GM23338 (cell line): ENCODE measurements around the gene NAT8L.

Source experiments
- CREB1 ChIP-seq: fragments of 250-450 bp; sonication (Bioruptor Pico); IDR thresholded peaks from 2 replicates; pipeline ENCODE4 v1.5.0; 2020; ENCODE audit warnings: low read depth, mild to moderate bottlenecking, moderate library complexity
- EZH2 ChIP-seq: fragments of 200-600 bp; sonication (generic); IDR thresholded peaks from one replicate; pipeline ENCODE4 v1.8.0; 2017; ENCODE audit warnings: antibody characterized with exemption, mild to moderate bottlenecking, low read depth; ENCODE audit not compliant: unreplicated experiment
- EZH2phosphoT487 ChIP-seq: fragments of 200-600 bp; sonication (generic); IDR thresholded peaks from one replicate; pipeline ENCODE4 v1.8.1; 2018; ENCODE audit warnings: antibody characterized with exemption; ENCODE audit not compliant: unreplicated experiment
- JUNB ChIP-seq: IDR thresholded peaks from one replicate; pipeline ENCODE4 v1.6.1; 2016; ENCODE audit warnings: antibody characterized with exemption; ENCODE audit not compliant: unreplicated experiment
- NANOG ChIP-seq: IDR thresholded peaks from 2 replicates; pipeline ENCODE4 v1.6.1; 2016; ENCODE audit warnings: antibody characterized with exemption, borderline replicate concordance
- POLR2AphosphoS5 ChIP-seq: IDR thresholded peaks from 2 replicates; pipeline ENCODE4 v1.6.1; 2016; ENCODE audit warnings: antibody characterized with exemption, low read depth
- STAT1 ChIP-seq: IDR thresholded peaks from one replicate; pipeline ENCODE4 v1.6.1; 2016; ENCODE audit warnings: antibody characterized with exemption; ENCODE audit not compliant: unreplicated experiment
- ZNF331 ChIP-seq: fragments of 250-450 bp; sonication (Bioruptor Pico); IDR thresholded peaks from 2 replicates; pipeline ENCODE4 v1.5.0; 2020; ENCODE audit warnings: low read depth, mild to moderate bottlenecking, moderate library complexity
- TF ChIP-seq, protein P1 (sequence below), 2 experiments: fragments of 200-600 bp in 1 of 2; sonication (generic) in 1 of 2; conservative IDR thresholded peaks; 2 replicates each; pipeline versions ENCODE4 v1.5.1 to v1.6.1; 2016 to 2017; ENCODE audit warnings: antibody characterized with exemption in 2 of 2, low read depth in 2 of 2, mild to moderate bottlenecking in 2 of 2, moderate library complexity in 1 of 2
- TF ChIP-seq, protein P2 (sequence below): IDR thresholded peaks from one replicate; pipeline ENCODE4 v1.6.1; 2018; ENCODE audit warnings: antibody characterized with exemption; ENCODE audit not compliant: unreplicated experiment
- TF ChIP-seq, protein P3 (sequence below): fragments of 250-450 bp; sonication (Bioruptor Pico); IDR thresholded peaks from 2 replicates; pipeline ENCODE4 v1.5.0; 2020; ENCODE audit warnings: mild to moderate bottlenecking, moderate library complexity
- TF ChIP-seq, protein P4 (sequence below): IDR thresholded peaks from 2 replicates; pipeline ENCODE4 v1.6.1; 2016; ENCODE audit warnings: antibody characterized with exemption

DNA sequence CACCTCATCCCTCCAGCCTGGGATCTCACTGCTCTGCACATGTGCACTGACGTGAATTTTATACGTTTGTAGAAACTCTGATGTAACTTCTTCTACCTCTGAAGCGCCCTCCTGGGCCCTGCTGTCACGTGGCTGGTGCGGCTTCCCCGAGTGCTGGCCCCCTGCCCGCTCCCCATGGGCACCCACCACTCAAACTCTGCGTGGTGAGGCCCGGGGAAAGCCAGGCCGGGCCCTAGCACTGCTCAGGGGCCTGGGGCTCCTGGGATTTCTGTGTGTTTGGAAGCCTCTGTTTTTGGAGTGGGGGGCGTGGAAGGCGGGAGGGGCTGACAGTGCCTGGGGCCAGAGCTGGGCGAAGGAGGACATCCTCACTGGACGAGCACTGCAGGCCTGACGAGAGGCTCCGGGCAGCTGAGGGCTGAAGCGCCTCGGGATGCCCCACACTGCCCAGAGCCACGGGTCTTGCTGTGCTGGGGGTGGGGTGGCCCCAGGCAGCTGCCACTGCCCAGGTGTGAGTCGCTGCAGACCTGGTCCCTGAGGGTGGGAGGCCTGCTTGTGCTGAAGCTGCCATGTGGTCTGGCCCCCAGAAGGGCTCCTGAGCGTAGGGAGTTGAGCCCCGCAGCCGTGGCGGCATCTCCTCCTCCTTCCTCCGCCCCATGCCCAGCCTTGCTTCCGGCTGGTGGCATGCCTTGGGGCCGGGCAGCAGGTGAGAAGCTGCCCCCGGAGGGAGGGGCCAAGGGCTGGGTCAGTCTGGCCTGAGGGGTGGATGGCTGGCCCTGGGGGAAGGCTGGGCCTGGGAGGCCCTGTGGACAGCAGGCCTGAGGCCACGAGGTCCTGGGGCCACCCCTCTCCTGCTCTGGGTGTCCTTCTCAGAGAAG, 7.7 kb downstream of the NAT8L start:
- TF ChIP-seq, protein P1, sequence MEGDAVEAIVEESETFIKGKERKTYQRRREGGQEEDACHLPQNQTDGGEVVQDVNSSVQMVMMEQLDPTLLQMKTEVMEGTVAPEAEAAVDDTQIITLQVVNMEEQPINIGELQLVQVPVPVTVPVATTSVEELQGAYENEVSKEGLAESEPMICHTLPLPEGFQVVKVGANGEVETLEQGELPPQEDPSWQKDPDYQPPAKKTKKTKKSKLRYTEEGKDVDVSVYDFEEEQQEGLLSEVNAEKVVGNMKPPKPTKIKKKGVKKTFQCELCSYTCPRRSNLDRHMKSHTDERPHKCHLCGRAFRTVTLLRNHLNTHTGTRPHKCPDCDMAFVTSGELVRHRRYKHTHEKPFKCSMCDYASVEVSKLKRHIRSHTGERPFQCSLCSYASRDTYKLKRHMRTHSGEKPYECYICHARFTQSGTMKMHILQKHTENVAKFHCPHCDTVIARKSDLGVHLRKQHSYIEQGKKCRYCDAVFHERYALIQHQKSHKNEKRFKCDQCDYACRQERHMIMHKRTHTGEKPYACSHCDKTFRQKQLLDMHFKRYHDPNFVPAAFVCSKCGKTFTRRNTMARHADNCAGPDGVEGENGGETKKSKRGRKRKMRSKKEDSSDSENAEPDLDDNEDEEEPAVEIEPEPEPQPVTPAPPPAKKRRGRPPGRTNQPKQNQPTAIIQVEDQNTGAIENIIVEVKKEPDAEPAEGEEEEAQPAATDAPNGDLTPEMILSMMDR (conservative IDR thresholded peaks at IDR 0.05; ENCODE audit: low read depth in 2 of 2), result no peak
- TF ChIP-seq, protein P2, sequence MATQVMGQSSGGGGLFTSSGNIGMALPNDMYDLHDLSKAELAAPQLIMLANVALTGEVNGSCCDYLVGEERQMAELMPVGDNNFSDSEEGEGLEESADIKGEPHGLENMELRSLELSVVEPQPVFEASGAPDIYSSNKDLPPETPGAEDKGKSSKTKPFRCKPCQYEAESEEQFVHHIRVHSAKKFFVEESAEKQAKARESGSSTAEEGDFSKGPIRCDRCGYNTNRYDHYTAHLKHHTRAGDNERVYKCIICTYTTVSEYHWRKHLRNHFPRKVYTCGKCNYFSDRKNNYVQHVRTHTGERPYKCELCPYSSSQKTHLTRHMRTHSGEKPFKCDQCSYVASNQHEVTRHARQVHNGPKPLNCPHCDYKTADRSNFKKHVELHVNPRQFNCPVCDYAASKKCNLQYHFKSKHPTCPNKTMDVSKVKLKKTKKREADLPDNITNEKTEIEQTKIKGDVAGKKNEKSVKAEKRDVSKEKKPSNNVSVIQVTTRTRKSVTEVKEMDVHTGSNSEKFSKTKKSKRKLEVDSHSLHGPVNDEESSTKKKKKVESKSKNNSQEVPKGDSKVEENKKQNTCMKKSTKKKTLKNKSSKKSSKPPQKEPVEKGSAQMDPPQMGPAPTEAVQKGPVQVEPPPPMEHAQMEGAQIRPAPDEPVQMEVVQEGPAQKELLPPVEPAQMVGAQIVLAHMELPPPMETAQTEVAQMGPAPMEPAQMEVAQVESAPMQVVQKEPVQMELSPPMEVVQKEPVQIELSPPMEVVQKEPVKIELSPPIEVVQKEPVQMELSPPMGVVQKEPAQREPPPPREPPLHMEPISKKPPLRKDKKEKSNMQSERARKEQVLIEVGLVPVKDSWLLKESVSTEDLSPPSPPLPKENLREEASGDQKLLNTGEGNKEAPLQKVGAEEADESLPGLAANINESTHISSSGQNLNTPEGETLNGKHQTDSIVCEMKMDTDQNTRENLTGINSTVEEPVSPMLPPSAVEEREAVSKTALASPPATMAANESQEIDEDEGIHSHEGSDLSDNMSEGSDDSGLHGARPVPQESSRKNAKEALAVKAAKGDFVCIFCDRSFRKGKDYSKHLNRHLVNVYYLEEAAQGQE, result no peak
- TF ChIP-seq EZH2phosphoT487 (no peak), POLR2AphosphoS5 (no peak), EZH2 (no peak), STAT1 (no peak), ZNF331 (no peak), CREB1 (CRISPR knock-in tag) (no peak), NANOG (no peak), JUNB (no peak)
- TF ChIP-seq, protein P3, sequence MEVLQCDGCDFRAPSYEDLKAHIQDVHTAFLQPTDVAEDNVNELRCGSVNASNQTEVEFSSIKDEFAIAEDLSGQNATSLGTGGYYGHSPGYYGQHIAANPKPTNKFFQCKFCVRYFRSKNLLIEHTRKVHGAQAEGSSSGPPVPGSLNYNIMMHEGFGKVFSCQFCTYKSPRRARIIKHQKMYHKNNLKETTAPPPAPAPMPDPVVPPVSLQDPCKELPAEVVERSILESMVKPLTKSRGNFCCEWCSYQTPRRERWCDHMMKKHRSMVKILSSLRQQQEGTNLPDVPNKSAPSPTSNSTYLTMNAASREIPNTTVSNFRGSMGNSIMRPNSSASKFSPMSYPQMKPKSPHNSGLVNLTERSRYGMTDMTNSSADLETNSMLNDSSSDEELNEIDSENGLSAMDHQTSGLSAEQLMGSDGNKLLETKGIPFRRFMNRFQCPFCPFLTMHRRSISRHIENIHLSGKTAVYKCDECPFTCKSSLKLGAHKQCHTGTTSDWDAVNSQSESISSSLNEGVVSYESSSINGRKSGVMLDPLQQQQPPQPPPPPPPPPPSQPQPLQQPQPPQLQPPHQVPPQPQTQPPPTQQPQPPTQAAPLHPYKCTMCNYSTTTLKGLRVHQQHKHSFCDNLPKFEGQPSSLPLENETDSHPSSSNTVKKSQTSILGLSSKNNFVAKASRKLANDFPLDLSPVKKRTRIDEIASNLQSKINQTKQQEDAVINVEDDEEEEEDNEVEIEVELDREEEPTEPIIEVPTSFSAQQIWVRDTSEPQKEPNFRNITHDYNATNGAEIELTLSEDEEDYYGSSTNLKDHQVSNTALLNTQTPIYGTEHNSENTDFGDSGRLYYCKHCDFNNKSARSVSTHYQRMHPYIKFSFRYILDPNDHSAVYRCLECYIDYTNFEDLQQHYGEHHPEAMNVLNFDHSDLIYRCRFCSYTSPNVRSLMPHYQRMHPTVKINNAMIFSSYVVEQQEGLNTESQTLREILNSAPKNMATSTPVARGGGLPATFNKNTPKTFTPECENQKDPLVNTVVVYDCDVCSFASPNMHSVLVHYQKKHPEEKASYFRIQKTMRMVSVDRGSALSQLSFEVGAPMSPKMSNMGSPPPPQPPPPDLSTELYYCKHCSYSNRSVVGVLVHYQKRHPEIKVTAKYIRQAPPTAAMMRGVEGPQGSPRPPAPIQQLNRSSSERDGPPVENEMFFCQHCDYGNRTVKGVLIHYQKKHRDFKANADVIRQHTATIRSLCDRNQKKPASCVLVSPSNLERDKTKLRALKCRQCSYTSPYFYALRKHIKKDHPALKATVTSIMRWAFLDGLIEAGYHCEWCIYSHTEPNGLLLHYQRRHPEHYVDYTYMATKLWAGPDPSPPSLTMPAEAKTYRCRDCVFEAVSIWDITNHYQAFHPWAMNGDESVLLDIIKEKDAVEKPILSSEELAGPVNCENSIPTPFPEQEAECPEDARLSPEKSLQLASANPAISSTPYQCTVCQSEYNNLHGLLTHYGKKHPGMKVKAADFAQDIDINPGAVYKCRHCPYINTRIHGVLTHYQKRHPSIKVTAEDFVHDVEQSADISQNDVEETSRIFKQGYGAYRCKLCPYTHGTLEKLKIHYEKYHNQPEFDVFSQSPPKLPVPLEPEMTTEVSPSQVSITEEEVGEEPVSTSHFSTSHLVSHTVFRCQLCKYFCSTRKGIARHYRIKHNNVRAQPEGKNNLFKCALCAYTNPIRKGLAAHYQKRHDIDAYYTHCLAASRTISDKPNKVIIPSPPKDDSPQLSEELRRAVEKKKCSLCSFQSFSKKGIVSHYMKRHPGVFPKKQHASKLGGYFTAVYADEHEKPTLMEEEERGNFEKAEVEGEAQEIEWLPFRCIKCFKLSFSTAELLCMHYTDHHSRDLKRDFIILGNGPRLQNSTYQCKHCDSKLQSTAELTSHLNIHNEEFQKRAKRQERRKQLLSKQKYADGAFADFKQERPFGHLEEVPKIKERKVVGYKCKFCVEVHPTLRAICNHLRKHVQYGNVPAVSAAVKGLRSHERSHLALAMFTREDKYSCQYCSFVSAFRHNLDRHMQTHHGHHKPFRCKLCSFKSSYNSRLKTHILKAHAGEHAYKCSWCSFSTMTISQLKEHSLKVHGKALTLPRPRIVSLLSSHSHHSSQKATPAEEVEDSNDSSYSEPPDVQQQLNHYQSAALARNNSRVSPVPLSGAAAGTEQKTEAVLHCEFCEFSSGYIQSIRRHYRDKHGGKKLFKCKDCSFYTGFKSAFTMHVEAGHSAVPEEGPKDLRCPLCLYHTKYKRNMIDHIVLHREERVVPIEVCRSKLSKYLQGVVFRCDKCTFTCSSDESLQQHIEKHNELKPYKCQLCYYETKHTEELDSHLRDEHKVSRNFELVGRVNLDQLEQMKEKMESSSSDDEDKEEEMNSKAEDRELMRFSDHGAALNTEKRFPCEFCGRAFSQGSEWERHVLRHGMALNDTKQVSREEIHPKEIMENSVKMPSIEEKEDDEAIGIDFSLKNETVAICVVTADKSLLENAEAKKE (CRISPR knock-in tag), result no peak
- TF ChIP-seq, protein P4, sequence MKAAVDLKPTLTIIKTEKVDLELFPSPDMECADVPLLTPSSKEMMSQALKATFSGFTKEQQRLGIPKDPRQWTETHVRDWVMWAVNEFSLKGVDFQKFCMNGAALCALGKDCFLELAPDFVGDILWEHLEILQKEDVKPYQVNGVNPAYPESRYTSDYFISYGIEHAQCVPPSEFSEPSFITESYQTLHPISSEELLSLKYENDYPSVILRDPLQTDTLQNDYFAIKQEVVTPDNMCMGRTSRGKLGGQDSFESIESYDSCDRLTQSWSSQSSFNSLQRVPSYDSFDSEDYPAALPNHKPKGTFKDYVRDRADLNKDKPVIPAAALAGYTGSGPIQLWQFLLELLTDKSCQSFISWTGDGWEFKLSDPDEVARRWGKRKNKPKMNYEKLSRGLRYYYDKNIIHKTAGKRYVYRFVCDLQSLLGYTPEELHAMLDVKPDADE, result no peak
